ENCODE measurements around the gene C11orf24.

DNA sequence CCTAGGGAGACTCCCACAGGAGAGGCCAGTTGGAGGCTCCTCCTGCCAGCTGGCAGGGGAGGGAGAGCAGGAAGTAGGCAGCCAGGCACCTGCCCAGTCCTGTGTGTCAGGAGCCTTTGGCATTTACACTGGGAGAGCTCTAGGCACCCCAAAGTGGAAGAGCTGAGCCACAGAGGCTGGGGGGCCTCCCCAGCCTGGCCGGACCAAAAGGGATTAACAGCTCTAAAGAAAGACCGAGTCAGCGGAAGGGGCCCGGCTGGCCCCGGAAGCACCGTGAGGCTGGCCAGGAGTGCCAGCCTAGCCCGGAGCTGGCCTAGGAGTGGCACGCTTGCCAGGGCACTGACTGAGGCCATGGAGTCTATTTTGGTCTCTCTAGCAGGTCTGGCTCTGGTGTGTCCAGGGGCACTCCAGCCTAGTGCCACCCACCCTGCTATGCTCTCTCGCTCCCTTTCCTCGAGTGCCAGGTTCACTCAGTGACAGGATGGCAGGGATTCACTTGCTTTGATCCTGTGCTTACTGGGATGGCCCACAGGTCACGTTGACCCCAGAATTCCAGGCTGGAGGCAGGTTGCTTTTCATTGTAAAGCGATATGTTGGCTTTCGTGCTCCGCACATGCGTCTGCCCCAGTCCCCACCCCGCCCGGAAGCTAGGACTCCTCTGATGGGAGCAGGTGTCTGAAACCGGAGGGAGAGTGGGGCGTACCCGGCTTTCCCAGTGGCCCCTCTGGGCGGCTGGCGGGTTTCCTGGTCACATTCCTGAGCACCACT is 55.4 kb downstream of the C11orf24 start:
- TF ChIP-seq, protein P1, sequence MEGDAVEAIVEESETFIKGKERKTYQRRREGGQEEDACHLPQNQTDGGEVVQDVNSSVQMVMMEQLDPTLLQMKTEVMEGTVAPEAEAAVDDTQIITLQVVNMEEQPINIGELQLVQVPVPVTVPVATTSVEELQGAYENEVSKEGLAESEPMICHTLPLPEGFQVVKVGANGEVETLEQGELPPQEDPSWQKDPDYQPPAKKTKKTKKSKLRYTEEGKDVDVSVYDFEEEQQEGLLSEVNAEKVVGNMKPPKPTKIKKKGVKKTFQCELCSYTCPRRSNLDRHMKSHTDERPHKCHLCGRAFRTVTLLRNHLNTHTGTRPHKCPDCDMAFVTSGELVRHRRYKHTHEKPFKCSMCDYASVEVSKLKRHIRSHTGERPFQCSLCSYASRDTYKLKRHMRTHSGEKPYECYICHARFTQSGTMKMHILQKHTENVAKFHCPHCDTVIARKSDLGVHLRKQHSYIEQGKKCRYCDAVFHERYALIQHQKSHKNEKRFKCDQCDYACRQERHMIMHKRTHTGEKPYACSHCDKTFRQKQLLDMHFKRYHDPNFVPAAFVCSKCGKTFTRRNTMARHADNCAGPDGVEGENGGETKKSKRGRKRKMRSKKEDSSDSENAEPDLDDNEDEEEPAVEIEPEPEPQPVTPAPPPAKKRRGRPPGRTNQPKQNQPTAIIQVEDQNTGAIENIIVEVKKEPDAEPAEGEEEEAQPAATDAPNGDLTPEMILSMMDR (IDR thresholded peaks at IDR 0.05; ENCODE audit: low read depth, low read length) = no peak
- TF ChIP-seq POLR2A (IDR thresholded peaks at IDR 0.05; ENCODE audit: extremely low read depth, insufficient read length) = no peak

Measured in NB4 (cell line).